Epithelial cell of proximal tubule (primary cell): Measurements from ENCODE around the gene SMIM27. TPM values are rescaled to one million over a fixed set of nuclear protein-coding genes. Genes with fewer than 3 reads are reported as not detected.
"Not testable (repeated sequence)": the region's sequence is repeated elsewhere in the genome, so short reads cannot be mapped to it uniquely, and the experiment has no call there.

ENCODE experiments used
- DNase-seq: peaks from one replicate; pipeline ENCODE4 v3.0.0-alpha.2; 2011; ENCODE audit warnings: low read depth
- H3K4me3 ChIP-seq: 2 replicates; pipeline ENCODE4 v1.5.1; 2011; ENCODE audit warnings: low read depth, mild to moderate bottlenecking, low read length
- total RNA-seq: library from RNA; depleted of rRNA; stranded (reverse); fragments of >200 nt; gene quantifications from 2 replicates; pipeline ENCODE4 v1.2.3, GENCODE V29; 2015
- TF ChIP-seq, protein P1 (sequence below): conservative IDR thresholded peaks from 2 replicates; pipeline ENCODE4 v1.5.1; 2012; ENCODE audit warnings: low read depth, mild to moderate bottlenecking, low read length

SMIM27 gene, protein sequence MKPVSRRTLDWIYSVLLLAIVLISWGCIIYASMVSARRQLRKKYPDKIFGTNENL
- 8.6 and 8.7 TPM in 2 replicates for total RNA-seq

DNA sequence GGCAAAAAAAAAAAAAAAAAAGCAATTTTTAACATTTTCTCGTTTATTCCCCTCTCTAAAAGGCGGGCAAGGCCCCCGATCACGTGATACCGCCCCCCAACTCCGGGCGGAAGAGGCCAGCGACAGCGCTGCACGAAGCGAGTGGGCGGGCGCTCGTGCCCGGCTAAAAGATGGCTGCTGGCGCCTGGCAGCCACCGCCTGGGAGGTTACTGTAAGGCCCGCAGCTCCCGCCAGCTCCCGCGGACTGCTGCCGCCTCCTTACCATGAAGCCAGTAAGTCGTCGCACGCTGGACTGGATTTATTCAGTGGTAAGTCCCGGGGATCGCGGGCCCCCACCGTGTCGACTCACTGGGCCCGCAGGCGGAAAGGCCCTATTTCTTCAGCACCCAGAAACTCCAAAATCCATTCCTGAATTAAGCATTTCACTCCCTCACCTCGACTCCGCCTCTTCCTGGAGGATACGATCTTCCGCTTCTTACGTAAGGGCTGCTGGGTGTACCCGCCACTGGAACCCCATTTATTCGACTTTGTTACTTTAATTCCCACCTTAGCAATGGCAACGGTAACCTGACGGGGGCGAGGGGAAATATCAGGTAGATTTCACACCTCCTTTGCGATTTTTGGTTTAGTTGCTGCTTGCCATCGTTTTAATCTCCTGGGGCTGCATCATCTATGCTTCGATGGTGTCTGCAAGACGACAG is at the start of gene SMIM27, which contains the start of gene TOPORS:
Gene SMIM27, plus strand, starts transcription at position 156 of the 701 bp plus-strand sequence. Its CDS starts 108 bp downstream, at position 264.
Gene TOPORS, minus strand, starts transcription at position 415 of the 701 bp plus-strand sequence. Its CDS starts 150 bp downstream, at position 265.
- DNase-seq: no peak
- peak within 1 kb of the TSS; percentile 89 for H3K4me3 ChIP-seq
- TF ChIP-seq, protein P1, sequence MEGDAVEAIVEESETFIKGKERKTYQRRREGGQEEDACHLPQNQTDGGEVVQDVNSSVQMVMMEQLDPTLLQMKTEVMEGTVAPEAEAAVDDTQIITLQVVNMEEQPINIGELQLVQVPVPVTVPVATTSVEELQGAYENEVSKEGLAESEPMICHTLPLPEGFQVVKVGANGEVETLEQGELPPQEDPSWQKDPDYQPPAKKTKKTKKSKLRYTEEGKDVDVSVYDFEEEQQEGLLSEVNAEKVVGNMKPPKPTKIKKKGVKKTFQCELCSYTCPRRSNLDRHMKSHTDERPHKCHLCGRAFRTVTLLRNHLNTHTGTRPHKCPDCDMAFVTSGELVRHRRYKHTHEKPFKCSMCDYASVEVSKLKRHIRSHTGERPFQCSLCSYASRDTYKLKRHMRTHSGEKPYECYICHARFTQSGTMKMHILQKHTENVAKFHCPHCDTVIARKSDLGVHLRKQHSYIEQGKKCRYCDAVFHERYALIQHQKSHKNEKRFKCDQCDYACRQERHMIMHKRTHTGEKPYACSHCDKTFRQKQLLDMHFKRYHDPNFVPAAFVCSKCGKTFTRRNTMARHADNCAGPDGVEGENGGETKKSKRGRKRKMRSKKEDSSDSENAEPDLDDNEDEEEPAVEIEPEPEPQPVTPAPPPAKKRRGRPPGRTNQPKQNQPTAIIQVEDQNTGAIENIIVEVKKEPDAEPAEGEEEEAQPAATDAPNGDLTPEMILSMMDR: no peak

DNA sequence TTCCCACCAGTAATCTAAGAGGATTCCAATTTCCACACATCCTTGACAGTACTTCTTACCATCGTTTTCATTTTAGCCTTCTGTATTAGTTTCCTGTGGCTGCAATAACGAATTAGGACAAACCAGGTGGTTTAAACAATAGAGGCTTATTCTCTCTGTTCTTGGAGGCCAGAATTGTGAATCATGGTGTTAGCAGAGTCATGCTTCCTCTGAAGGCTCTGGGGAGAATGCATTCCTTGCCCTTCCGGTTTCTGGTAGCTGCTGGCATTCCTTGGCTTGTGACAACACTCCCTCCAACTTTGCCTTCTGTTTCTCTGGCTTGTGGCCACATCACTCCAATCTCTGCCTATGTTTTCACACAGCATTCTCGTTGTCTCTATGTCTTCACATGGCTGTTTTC is 49.7 kb upstream of the SMIM27 start:
- H3K4me3 ChIP-seq: no peak overlapping the region

DNA sequence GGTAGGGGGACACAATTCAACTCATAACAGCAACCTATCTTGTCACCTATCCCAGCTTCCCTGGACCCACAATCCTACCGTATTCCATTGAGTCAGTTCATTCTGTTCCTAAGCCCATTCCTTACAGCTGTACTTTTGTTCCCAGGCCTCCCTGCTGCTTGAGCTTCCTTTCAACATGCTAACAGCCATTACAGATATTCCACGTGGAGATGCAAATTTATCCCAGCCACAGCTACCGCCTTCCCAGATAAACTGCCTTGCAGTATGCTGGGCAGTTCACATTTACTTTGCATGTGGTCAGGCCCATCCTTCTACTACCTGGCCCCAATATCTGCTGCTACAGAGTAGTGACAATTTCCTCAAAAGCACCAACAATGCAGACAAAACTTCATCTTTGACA is 49.1 kb upstream of the SMIM27 start:
- H3K4me3 ChIP-seq: no peak overlapping the region
- TF ChIP-seq, protein P1: no peak
- no peak for DNase-seq

More for the DNA sequence above, 49.7 kb upstream of the SMIM27 start:
- DNase-seq: peak; percentile 39
- TF ChIP-seq, protein P1: no peak

DNA sequence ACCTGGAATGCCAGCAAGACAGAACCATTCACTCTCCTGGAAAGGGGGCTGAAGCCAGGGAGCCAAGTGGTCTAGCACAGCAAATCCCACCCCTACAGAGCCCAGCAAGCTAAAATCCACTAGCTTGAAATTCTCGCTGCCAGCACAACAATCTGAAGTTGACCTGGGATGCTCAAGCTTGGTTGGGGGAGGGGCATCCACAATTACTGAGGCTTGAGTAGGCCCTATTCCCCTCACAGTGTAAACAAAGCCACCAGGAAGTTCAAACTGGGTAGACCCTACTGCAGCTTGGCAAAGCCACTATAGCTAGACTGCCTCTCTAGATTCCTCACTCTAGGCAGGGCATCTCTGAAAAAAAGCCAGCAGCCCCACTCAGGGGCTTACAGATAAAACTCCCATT is 43.4 kb upstream of the SMIM27 start:
- no peak for DNase-seq
- TF ChIP-seq, protein P1: no peak
- no peak overlapping the region for H3K4me3 ChIP-seq

DNA sequence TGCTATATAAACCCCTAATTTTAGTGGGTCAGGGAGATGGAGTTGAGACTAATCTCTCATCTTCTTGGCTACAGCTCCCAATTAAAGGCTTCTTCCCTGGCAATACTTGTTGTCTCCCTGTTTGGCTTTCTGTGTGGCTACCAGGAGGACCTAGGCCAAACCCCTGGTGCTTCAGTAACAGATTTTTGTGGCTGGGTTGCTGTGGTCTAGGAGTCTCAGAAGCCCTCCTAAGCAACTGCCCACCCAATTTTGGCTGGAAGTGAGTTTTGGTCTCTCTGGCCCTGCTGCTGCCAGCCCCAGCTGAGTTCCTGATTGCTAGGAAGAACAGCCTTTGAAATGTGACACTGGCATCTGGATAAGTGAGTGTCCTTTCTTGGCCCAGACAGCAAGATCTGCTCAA is 35.9 kb upstream of the SMIM27 start:
- H3K4me3 ChIP-seq: no peak overlapping the region
- DNase-seq: no peak
- TF ChIP-seq, protein P1: no peak

DNA sequence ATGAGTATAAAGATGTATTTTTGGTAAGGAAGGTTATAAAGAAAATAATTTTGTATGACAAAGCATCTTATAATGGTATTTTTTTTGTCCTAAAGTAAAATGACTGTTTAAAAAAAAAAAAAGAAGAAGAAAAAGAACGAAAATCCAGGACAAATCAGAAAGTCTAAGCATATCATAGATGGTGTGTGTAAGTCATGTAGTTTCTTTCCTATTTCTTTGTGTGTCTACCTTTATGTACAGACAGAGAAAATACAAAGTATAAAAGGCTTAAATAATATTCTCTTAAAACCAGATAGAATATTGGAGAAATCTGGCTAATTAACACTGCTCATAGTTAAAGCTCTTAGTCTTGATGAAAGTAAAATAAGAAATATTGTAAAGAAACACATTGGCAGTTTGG is 33.9 kb upstream of the SMIM27 start:
- TF ChIP-seq, protein P1: no peak
- H3K4me3 ChIP-seq: no peak overlapping the region
- DNase-seq: no peak

DNA sequence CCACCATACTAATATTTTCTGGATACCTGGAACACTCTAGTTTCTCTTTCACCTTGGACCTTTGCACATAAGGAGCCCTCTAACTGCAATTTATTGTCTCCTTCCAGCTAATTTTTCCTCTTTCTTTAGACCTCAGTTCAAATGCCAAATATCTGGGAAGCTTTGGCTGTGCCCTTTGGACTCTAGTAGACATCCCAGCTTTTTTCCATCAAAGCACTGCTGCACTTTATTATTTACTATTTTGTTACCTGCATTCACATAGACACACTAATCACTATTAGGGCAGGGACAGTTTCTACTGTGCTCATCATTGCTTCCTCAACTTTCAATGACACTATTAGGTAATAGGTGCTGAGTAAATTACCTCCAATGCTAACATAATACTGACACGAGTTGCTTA is 28.2 kb upstream of the SMIM27 start:
- no peak for DNase-seq
- peak overlapping the region; percentile 70 for H3K4me3 ChIP-seq
- TF ChIP-seq, protein P1: no peak

DNA sequence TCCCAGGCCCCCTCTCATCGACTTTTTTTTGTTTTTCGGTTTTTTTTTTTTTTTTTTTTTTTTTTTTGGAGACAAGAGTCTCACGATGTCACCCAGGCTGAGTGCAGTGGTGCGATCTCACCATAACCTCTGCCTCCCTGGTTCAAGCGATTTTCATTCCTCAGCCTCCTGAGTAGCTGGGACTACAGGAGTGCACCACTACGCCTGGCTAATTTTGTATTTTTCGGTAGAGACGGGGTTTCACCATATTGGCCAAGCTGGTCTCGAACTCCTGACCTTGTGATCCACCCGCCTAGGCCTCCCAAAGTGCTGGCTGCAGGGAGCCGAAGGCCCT is 27.6 kb upstream of the SMIM27 start:
- H3K4me3 ChIP-seq: peak overlapping the region; percentile 70

More for the DNA sequence above, 27.6 kb upstream of the SMIM27 start:
- DNase-seq: not testable (repeated sequence)
